ENCODE results near the gene HLA-C. TPM values are rescaled to one million over a fixed set of nuclear protein-coding genes. Genes with fewer than 3 reads are reported as not detected.
"Not testable (repeated sequence)": the region's sequence is repeated elsewhere in the genome, so short reads cannot be mapped to it uniquely, and the experiment has no call there.

Gene HLA-C
- polyA plus RNA-seq (2012; ENCODE audit: insufficient read depth, insufficient read length): 258 TPM

- peak within 1 kb of the TSS; percentile 69 for H3K4me3 ChIP-seq (ENCODE audit: low read length)
- peak; percentile 93 for DNase-seq (ENCODE audit: low read depth, low spot score)
Measured at GRCh38 chr6:31271641-31272357, at the start of gene HLA-C. TSS of gene HLA-C (minus strand) at chr6:31272092. CDS start at chr6:31272071, 21 bp downstream.

DNA sequence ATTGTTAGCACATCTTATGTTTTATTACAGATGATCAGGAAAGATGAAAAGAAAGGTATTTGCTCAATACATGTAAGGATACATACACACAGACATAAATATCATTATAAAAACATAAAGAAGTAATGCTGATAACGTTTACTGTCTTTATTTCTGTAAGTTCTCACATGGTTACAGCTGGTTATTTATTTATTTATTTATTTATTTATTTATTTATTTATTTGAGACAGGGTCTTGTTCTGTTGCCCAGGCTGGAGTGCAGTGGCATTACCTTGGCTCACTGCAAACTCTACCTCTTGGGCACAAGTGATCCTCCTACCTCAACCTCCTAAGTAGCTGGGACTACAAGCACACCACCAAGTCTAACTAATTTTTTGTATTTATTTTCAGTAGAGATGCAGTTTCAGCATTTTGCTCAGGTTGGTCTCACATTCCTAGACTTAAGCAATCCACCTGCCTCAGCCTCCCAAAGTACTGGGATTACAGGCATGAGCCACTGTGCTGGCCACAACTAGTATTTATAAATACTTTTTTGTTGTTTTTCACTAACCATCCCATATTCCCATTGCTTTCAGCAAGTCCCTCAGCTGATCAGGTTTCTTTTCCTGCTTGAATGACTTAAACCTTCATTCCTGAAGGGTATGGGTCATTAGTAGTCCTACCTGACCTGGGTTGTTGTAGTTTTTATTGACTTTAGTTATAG lies 49.3 kb upstream of the HLA-C start:
- no peak overlapping the region for H3K4me3 ChIP-seq (ENCODE audit: low read length)
- no peak for DNase-seq (ENCODE audit: low read depth, low spot score)

- no peak for DNase-seq (ENCODE audit: low read depth, low spot score)
- H3K4me3 ChIP-seq (ENCODE audit: low read length): no peak overlapping the region
Measured at GRCh38 chr6:31317036-31317435, 45.1 kb upstream of the HLA-C start.

DNA sequence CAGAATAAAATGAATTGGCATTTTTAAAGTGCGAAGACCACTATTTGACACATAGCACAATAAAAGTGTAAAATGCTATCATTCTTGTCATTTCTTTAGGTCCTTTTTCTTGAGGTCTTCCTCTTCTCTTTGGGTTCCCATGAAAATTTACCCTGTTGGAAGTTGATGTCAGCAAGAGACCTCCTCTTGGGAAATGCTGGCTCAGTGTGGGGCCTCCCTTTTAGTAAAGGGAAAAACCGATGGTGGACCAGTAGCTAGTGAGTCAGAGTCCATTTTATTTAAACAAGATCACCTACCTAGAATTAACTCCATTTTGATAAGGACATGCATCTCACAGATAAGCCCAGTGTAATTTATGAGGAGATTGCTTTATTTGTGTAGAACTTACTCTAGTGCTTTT lies 37.7 kb upstream of the HLA-C start:
- no peak for DNase-seq (ENCODE audit: low read depth, low spot score)
- H3K4me3 ChIP-seq (ENCODE audit: low read length): no peak overlapping the region

GRCh38 chr6:31308845-31309175 lies 36.9 kb upstream of the HLA-C start:
- H3K4me3 ChIP-seq (ENCODE audit: low read length): no peak overlapping the region
- DNase-seq (ENCODE audit: low read depth, low spot score): no peak

DNA sequence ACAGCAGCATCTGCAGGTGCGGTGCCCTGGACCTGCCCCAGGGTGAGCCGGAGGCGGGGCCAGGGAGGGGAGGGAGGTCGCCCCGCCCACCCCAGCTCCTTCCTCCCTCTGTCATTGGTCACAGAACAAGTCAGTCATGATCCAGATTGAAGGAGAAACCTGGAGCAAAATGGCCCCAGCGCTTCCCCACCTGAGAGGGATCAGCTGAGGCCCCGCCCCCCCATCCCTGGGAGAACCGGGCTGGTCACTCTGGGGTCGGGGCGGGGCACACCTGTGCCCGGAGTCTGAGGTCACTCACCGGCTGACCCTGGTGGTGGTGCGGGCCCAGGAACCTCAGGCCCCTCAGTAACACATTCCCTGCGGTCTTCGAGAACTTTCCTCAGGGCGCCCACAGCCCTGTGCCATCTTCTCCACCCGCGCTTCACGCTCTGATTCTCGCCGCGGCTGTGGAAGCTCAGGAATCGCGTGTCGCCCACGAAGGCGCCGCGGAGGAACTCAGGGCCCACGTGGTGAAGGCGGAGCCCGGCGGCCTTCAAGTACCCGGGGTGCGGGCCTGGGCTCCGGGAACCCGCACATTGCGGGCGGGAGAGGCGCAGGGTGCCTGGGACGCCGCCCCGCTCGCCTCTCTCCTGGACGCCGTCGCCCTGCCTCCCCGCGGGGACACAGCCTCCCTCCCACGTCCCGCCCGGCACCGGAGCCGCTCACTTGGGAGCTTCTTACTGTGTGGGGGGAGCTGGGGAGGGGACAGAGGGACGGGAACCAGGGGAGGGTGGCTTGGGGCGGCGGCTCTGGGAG lies 36.4 kb upstream of the HLA-C start:
- no peak overlapping the region for H3K4me3 ChIP-seq (ENCODE audit: low read length)
- no peak for DNase-seq (ENCODE audit: low read depth, low spot score)

DNA sequence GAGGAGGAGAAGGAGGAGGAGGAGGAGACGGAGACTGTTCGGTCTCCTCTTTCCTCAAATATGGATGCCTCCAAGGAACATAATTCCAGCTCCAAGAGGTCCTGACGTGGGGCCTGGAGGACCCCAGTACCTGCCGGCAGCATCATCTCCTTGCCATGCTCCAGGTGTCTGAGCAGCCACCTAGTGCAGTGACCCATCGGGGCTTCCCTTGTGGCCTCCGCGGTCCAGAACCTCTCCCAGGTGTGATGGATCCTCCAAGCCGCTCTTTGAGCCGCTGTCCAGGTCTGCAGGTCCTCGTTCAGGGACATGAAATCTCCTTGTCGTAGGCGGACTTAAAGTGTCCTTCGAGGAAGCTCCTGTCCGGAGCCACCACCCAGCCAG lies 35.8 kb upstream of the HLA-C start:
- no peak overlapping the region for H3K4me3 ChIP-seq (ENCODE audit: low read length)
- no peak for DNase-seq (ENCODE audit: low read depth, low spot score)

DNA sequence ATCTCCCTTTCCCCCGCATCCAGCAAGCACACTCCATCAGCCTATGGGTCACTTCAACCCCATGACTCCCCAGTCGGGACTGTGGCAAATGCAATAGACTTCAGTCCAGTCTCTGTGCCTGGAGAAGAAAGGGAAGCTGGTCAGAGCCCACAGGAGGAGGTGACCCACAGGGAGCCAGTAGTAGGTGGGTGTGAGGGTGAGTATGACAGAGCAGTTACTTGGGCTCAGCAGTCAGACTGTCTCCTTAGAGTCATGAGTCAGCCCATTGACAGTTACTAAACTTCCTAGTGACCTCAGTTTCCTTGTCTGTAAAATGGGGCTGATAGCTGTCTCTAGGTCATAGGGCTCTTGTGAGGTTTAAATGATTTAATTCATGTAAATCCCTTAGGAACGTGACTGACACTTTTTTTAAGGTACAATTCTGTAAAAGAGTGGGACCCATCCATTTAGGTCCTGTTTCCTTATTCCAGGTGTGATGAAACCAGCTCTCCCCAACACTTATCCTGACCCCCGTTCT lies 33.9 kb upstream of the HLA-C start:
- no peak for DNase-seq (ENCODE audit: low read depth, low spot score)
- H3K4me3 ChIP-seq (ENCODE audit: low read length): no peak overlapping the region

- DNase-seq (ENCODE audit: low read depth, low spot score): no peak
- no peak overlapping the region for H3K4me3 ChIP-seq (ENCODE audit: low read length)
Measured at GRCh38 chr6:31304683-31305082, 32.8 kb upstream of the HLA-C start.

GRCh38 chr6:31300797-31301196 lies 28.9 kb upstream of the HLA-C start:
- no peak for DNase-seq (ENCODE audit: low read depth, low spot score)
- H3K4me3 ChIP-seq (ENCODE audit: low read length): no peak overlapping the region

DNA sequence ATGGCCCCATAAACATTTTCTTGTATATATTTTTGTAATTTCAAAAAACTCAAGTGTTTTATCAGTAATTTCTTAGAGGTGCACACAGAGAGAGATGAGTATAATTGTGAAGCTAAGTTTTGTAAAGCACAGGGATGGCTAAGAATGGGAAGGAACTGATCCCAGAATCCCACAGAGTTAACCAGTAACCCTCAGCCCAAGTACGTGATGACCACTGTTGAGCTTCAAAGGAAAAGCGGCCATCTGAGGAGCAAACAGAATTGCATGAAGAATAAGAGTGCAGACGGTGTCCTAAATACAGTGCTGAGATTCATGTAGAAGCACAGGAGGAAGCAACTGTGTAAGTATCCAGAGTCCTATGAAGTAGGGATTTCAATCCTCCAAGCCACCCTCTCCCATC lies 28.1 kb upstream of the HLA-C start:
- no peak for DNase-seq (ENCODE audit: low read depth, low spot score)
- H3K4me3 ChIP-seq (ENCODE audit: low read length): no peak overlapping the region

GRCh38 chr6:31299511-31299910 lies 27.6 kb upstream of the HLA-C start:
- no peak for DNase-seq (ENCODE audit: low read depth, low spot score)
- no peak overlapping the region for H3K4me3 ChIP-seq (ENCODE audit: low read length)

GRCh38 chr6:31294056-31294455 lies 22.2 kb upstream of the HLA-C start:
- no peak overlapping the region for H3K4me3 ChIP-seq (ENCODE audit: low read length)
- DNase-seq (ENCODE audit: low read depth, low spot score): no peak

GRCh38 chr6:31293343-31293742 lies 21.5 kb upstream of the HLA-C start:
- H3K4me3 ChIP-seq (ENCODE audit: low read length): no peak overlapping the region
- no peak for DNase-seq (ENCODE audit: low read depth, low spot score)

- H3K4me3 ChIP-seq (ENCODE audit: low read length): no peak overlapping the region
- DNase-seq (ENCODE audit: low read depth, low spot score): no peak
Measured at GRCh38 chr6:31289788-31290187, 17.9 kb upstream of the HLA-C start.

- no peak overlapping the region for H3K4me3 ChIP-seq (ENCODE audit: low read length)
- DNase-seq (ENCODE audit: low read depth, low spot score): no peak
Measured at GRCh38 chr6:31287619-31288018, 15.7 kb upstream of the HLA-C start.

DNA sequence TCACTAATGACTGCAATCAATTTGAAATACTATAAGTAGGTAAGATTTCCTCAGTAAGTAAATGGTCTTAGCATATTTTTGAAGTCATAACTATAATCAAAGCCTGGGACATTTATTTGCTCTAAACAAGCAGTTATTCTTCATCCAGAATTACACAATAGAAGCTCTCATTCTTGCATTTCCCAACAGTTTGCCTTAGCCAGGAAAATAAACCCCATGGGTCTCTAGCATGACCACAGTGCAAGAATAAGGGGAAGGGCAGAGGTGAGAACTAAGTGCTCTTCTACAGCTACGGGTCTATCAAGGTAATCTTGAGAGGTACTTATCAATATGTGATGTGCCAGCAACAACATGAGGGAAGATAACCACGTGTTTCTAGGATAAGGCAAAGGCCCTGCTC lies 14.1 kb upstream of the HLA-C start:
- DNase-seq (ENCODE audit: low read depth, low spot score): no peak
- H3K4me3 ChIP-seq (ENCODE audit: low read length): no peak overlapping the region

DNA sequence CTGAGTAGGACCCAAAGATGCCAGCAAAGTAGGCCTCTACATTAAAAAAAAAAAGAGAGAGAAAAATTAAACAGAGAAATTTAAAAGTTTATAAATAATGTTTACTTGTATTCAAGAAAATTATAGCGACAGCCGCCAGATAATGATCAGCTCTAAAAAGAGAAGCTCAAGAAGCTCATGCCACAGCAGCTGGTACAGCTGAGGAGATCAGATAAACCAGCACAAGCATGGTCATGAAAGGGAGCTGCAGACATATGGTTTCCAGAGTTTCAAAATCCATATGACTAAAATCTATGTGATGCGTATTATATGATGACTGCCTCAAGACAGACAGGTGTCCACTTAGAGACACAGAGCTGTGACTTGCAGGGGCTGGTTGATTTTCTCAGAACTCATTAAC lies 13.6 kb upstream of the HLA-C start:
- H3K4me3 ChIP-seq (ENCODE audit: low read length): no peak overlapping the region
- no peak for DNase-seq (ENCODE audit: low read depth, low spot score)

DNA sequence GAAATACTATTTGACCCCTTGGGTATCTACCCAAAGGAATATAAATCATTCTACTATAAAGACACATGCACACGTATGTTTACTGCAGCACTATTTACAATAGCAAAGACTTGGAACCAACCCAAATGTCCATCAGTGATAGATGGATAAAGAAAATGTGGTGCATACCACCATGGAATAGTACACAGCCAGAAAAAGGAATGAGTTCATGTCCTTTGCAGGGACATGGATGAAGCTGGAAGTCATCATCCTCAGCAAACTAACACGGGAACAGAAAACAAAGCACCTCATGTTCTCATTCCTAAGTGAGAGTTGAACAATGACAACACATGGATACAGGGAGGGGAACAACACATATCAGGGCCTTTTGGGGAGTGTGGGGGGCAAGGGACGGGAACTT lies 7.8 kb upstream of the HLA-C start:
- not testable (repeated sequence) for H3K4me3 ChIP-seq (ENCODE audit: low read length); DNase-seq (ENCODE audit: low read depth, low spot score)
